ENCODE measurements around the gene CUX1. TPM values are rescaled to one million over a fixed set of nuclear protein-coding genes. Genes with fewer than 3 reads are reported as not detected.
A peak's percentile ranks its signal among the peaks of the same experiment; 100 is the strongest.
"Not testable (repeated sequence)": the region's sequence is repeated elsewhere in the genome, so short reads cannot be mapped to it uniquely, and the experiment has no call there.

CUX1 gene
- total RNA-seq, 1 experiment from 2014 or later: 34.9 TPM

DNA sequence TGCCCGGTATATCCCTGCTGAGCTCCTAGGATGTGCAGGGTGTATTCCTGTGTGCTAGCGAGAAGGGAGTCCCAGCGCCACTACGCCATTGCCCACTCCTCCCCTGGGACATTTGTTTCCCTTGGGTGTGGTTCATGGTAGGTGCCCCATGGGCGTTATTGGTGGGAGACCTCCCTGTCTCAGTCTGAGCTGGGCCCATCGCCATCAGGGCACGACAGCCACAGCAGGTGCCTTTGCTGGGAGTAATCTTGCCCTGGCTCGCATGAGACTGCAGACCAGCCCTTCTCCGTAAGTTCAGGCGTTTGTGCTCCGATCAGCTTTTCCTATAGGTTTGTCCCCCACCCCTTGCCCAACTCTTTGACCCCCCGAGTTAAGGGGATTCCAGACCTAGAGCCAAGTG lies 332.0 kb downstream of the CUX1 start:
- DNase-seq (ENCODE audit: extremely low read depth, low read depth): no peak

DNA sequence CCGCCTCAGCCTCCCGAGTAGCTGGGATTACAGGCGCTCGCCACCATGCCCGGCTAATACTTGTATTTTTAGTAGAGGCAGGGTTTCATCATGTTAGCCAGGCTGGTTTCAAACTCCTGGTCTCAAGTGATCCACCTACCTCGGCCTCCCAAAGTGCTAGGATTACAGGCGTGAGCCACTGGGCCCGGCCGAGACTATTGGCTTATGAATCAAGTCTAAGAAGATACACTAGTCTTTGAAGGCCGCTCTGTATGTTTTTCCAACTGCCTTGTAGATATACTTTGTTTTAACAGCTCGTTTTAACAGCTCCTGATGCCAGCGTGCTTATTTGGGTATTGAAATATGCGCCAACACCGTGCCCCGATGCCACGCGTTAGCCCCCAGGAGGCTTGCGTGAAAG lies 332.8 kb downstream of the CUX1 start:
- DNase-seq (ENCODE audit: extremely low read depth, low read depth): no peak

DNA sequence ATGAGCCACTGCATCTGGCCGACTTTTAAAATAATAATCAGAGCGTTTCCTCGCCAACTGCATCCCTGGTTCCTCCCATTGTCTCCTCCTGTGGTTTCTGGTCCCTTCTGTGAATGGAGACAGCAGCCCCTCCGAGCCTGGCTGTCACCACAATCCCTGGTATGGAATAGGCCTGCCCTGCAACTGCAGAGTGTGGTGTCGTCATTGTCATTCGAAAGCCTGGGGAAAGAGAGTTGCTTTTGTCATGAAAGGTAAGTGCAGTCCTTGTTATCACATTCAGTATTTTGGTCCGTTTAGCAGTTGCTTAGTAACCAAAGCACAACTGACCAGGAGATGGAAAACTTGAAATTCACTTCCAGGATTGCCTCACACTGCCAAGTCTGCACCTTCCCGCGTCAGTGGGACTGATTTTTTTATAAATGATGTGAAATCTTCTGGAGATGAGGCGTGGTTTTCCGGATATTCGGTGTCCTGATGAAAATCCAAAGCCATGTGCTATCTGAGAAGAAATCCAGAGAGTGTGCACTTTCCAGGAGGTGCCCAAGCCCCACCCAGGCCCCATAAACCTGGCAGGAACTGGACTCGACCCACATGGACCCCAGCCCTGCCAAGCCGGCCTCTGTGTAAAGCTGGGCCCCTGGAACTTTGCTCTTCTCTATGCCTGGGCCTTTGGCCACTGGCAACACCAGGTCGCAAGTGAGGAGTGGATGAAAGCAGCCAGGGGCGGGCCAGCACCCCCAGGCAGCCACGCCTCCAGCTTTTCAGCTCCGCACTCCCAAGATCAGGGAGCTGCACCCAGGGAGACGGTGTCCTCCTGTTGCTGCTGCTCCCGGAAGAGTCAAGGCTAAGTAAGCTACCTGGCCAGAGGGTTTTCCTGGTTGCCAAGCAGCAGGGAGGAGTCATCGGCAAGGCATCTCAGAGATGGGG lies 335.5 kb downstream of the CUX1 start:
- no peak for DNase-seq (ENCODE audit: extremely low read depth, low read depth)

DNA sequence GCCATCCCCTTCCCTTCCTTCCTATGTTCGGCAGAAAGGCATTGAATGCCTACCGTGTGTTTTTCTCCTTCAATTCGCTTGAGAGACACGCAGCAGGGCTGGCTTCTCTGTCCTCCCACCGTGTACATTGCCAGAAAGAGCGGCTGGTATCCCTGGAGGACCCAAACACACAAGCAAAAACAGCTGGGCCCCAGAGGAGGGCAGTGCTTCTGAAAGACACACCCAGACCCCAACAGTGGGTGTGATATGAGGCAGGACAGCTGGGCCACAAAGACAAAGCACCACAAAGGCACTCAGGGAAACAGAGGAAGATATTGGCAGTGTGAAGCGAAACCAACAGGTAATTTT lies 336.1 kb downstream of the CUX1 start:
- no peak for DNase-seq (ENCODE audit: extremely low read depth, low read depth)

DNA sequence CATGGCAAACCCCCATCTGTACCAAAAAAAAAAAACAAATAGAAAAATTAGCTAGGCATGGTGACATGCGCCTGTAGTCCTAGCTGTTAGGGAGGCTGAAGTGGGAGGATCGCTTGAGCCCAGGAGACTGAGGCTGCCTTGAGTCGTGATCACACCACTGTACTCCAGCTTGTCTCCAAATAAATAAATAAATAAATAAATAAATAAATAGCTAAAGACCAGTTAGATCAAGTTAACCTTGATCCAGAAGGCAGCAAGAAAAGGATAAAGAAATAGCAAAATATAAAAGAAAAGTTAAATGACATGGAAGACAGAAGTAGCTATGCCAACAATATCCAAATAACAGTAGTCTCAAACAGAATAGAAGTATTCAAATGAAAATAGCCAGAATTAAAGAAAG lies 337.0 kb downstream of the CUX1 start:
- no peak for DNase-seq (ENCODE audit: extremely low read depth, low read depth)

DNA sequence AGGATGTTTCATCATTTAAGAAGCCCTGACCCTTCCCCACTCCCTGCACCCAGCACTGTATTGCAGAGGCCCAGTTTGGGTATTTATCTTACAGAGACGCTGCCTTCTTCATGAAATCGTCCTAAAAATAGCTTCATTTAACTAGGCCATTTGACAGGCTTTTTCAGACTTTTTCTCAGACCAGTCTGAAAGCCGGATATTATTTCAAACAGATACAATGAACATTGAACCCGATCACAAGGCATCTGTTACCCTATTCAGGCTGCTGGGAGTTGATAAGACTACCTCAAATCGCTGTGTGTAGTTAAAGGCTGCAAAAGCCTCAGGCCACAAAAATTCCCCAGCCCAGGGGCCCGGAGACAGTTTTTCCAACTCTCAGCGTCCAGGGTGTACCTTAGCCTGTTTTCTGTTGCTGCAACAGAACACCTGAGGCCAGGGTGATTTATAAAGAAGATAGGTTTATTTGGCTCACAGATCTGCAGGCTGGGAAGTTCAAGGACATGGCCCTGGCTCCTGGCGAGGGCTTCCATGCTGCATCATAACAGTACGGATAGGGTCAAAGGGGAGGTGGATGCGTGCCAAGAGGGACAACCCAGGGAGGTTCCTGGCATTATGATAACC lies 338.5 kb downstream of the CUX1 start:
- DNase-seq (ENCODE audit: extremely low read depth, low read depth): no peak

DNA sequence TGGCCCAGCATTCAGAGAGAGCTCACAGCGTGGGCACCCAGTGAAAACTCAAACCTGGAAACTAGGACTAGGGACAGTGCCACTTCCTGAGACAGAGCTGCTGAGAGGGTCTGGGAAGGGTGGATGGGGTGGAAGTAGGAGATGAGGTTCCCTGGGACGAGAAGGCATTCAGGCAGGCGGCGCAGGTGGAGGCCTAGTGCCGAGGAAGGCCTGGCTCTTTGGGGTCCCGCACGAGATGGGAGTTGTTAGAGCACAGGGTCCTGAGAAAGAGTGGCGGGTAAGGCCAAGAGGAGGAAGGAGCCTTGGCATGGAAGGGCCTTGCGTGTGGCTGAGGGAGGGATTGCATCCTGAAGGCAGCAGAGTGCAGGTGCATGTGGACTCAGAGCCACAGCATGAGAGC lies 339.4 kb downstream of the CUX1 start:
- DNase-seq (ENCODE audit: extremely low read depth, low read depth): no peak

DNA sequence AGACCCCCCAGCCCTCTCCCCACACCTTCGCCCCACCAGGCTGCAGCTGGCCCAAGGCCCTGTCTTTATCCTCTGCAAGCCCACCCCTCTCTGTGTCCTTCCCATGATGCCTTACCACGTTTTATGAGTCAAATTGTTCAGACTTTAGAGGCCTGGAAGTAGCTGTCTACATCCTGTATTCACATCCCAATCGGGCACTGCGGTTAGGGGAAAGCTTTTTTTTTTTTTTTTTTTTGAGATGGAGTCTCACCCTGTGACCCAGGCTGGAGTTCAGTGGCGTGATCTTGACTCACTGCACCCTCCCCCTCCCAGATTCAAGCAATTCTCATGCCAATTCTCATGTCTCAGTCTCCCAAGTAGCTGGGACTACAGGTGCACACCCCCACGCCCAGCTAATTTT lies 347.7 kb downstream of the CUX1 start:
- no peak for DNase-seq (ENCODE audit: extremely low read depth, low read depth)

DNA sequence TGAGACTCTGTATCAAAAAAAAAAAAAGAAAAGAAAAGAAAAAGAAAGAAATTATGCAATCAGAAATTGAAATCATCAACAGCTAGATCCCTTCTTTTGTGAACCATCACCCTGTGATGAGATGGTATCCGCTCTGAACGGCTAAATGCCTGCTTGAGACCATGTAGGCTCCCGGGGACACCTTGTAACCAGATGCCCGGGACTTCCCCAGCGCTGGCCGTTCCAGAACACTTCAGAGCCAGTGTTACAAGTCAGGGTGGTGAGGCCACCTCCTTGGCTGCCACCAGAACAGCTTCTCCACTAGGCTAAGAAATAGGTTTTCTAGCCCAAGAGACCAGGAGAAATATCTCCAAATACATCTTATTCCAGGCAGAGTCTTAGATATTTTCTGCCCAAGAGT lies 349.8 kb downstream of the CUX1 start:
- DNase-seq (ENCODE audit: extremely low read depth, low read depth): no peak

DNA sequence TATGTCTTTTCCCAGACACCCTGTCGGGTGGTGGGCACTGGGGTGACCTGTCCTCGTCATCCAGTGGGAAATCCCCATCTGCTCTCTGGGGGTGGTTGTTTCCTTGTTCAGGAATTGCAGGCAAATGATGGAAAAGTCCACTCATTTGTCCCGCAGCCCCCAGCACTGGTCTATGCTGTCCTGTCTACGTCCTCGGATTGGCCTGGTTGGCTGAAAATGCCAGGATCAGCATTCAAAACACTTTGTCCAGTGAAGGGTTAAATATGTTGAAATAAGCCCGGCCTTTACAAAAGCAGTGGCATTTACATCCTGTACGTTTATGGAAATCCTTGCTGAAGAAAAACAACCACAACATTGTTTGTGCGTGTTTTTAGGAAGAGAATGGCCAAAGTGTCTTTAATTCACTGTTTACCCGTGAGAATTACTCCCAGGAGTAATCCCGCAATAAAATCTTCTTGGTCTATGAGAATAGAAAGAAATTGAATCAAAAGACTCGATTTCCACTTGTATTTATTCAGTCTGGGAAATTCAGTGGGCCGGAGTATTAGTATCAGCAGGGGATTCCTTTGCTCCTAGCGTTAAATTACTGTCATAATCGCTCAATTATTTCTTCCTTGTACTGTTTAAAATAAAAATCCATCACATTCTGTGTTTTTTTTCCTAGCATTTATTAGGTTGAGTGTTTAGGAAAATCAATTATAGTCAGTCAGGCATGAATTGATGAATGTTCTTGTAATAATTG lies 352.4 kb downstream of the CUX1 start:
- no peak for DNase-seq (ENCODE audit: extremely low read depth, low read depth)

DNA sequence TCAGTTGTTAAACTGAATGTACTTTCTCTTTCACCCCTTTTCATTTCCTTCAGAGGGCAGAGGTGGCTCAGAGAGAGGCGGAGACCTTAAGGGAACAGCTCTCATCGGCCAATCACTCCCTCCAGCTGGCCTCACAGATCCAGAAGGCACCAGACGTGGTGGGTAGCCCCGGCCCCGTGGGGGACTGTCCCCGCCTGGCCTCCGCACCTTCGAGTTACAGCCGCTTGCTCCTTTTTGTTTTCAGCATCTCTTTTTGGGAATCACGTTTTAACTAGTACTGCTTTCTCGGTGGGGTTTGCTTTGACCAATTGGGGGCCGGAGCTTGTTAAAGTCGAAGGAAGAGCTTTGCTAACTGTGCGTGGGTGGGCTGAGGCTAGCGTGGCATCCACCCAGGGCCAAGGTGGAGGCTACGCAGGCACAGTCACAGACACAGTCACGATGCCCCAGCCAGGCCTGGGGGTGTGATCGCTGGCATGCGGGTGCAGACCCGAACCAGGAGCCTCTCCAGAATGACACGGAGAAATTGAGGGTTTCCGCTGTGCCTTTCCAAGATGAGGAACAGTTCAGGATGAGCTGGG lies 353.1 kb downstream of the CUX1 start:
- no peak for DNase-seq (ENCODE audit: extremely low read depth, low read depth)

DNA sequence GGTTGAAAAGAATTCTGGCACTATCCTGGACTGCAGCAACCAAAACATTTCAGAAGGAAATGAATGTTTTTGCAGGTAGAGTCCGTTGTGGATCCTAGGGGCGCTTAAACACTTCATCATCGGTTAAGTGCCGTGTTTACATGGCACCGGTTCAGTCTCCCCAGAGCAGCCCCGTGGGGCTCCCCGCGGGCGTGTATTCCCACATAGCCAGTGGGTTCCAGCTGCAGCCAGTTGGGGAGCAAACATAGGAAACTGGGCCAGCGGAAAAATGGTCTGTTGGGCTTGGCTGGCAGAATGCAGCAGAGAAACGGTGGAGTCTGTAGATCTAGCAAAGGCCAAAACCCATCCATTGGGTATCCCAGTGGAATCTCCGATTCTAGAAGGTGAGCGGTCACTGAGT lies 356.2 kb downstream of the CUX1 start:
- DNase-seq (ENCODE audit: extremely low read depth, low read depth): no peak

DNA sequence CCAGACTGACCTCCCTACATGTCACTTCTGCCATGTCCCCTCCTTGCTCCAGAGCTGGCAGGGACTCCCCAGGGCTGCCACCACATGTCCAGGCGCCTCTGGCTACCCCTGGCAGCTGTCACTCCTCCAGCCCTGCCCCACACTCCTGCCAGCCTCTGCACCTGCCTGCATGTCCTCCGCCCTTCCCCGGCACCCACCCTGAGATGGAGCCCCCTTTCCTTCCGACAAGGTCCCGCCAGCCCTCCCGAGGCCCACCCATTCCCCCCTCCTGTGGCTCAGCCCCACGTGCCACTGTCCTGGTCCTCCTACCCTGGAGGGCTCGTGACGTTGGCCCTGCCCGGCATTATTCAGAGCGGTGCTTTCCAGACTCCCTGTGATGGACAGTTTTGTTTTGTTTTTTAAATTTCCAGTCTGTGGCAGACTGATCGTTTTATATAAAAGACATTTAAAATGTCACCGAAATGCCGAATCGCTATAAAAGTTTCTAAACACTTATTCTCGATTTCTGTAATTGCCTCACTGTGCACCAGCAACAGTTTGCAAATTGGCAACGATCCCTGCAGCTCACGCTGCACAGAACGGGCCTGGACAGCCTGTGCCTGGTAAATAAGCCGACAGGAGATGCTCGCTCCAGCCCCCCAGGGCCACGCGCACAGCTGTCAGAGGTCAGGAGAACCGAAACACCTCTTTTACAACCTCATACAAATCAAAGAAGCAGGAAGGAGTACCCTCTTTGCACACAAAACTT lies 358.2 kb downstream of the CUX1 start:
- no peak for DNase-seq (ENCODE audit: extremely low read depth, low read depth)

DNA sequence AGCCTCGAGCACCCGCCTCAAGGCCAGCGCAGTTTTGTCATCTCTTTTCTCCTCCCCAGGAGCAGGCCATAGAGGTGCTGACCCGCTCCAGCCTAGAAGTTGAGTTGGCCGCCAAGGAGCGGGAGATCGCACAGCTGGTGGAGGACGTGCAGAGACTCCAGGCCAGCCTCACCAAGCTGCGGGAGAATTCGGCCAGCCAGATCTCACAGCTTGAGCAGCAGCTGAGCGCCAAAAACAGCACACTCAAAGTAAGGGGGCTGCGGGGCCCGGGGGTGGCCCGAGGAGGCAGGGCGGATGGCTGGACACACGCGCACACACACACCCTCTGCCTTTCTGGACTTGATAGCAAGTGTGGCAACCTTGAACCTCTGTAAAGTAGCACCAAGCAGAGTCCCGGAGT lies 361.0 kb downstream of the CUX1 start:
- DNase-seq (ENCODE audit: extremely low read depth, low read depth): no peak

DNA sequence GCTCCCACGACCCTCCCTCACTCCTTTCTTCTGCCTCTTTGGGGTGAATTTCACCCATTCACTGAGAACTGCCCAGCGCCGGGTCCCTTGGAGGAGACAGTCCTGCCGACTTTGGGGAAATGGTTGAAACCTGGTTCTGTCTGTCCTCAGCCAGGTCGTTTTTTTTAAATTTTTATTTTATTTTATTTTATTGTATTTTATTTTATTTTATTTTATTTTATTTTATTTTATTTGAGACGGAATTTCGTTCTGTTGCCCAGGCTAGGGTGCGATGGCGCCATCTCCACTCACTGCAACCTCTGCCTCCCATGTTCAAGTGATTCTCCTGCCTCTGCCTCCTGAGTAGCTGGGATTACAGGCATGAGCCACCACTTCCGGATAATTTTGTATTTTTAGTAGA lies 363.3 kb downstream of the CUX1 start:
- DNase-seq (ENCODE audit: extremely low read depth, low read depth): no peak

DNA sequence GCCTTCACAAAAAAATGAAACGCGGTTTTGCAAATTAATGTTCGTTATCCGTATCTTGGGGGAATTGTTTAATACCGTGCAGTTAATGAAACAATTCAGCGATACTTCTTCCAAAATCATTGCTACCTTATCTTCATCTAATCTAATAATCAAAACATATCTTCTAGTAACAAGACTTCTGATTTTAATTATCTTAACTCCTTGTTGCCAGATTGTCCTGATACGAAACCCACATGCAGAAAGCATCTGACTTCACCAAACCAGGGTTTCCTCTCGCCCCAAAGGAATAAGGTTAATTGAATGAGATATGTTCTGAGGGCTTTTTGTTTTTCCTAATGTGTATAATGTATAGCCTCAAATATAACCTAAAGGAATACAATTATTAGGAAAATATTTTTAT lies 364.1 kb downstream of the CUX1 start:
- DNase-seq (ENCODE audit: extremely low read depth, low read depth): no peak

DNA sequence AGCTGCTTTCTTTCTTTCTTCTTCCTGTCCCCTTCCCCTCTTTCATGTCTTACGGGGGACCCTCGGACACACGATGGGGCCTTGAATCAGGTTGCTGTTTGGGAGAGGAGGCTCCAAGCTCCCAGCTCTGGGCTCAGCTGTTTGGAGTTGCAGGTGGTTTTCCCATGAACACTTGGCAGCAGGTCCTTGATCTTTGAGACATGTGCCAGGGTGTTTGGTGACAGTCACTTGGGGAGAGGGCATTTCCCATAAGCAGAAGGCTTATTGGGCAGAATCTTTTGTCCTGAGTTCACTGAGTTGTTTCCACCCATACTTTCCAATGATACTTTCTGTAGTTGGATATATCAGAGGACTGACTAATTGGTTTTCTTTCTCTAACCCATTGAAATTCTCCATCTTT lies 364.6 kb downstream of the CUX1 start:
- DNase-seq (ENCODE audit: extremely low read depth, low read depth): no peak

DNA sequence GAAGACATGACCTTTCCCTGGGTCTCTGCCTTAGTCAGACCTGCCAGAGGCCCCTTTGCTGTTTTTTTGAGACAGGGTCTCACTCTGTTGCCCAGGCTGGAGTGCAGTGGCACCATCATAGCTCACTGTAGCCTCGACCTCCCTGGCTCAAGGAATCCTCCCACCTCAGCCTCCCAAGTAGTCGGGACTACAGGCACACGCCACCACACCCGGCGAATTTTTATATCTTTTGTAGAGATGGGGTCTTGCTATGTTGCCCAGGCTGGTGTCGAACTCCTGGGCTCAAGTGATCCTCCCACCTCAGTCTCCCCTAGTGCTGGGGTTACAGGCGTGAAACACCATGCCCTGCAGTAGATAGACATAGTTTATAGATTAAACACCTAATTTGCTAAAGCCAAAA lies 366.4 kb downstream of the CUX1 start:
- DNase-seq (ENCODE audit: extremely low read depth, low read depth): not testable (repeated sequence)

DNA sequence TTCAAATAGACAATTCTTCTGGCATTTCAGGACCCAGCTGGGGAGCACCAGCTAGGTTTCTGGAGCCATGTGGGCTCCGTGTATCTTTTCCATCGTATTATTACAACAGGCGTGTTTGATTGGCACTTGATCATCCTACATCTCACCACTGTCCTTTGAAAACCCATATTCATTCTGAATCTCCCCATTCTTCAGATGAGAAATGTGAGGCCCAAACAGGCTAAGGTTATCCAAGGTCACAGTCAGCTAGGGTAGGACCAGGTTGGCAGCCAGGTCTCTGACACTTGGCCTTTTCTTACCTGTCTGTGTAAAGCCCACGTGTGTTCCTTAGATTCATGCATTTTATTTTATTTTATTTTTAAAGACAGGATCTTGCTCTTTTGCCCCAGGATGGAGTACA lies 366.9 kb downstream of the CUX1 start:
- DNase-seq (ENCODE audit: extremely low read depth, low read depth): no peak

DNA sequence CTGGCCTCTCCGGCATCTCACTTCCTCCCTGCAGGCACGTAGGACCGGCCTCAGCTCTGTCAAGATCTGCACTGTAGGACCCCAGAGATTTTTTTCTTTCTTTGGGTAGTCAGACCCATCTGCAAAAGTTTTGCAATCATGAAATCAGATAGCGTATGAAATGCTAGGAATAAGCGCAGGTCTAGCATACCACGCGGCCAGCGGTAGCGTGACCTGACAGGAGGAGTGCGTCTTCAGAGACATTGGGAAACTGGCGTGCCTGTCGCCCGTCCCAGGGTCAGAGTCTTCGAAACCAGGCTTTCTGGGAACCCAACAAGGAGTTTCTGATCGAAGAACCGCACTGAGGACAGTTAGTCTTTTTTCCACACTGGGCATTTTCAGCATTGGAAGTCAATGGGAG lies 368.4 kb downstream of the CUX1 start:
- no peak for DNase-seq (ENCODE audit: extremely low read depth, low read depth)

DNA sequence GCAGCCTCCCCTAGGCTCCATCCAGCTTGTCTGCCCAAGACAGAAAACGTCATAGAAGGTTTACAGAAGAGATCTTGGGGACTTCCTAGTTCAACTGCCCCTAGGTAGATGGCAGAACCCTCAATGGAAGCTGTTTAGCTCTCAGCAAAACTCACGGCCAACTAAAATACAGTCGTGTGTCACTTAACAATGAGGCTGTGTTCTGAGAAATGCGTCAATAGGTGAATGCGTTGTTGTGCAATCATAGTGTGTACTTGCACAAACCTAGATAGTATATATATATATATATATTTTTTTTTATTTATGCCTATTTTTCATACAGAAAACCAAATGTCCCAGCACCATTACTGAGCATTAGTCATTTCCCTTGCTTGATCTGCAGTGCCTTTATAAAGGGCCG lies 368.9 kb downstream of the CUX1 start:
- DNase-seq (ENCODE audit: extremely low read depth, low read depth): peak; percentile 4
